Tibial nerve (tissue), 4 donors: Measurements from ENCODE around the gene PDE3B. TPM values are rescaled to one million over a fixed set of nuclear protein-coding genes. Genes with fewer than 3 reads are reported as not detected.

ENCODE experiments used
- DNase-seq, 2 donors: peaks; one replicate each; pipeline ENCODE4 v3.0.0-alpha.2; 2019; ENCODE audit warnings: low spot score in 2 of 2
- H3K27ac ChIP-seq, 4 donors: fragments of 200-600 bp; sonication (generic) in 3 of 4; one replicate each; pipeline ENCODE4 v1.5.1; 2017 to 2019; ENCODE audit warnings: mild to moderate bottlenecking in 1 of 4
- H3K27me3 ChIP-seq, 2 donors: fragments of 200-600 bp; sonication (generic) in 1 of 2; one replicate each; pipeline versions ENCODE4 v1.5.1 to v1.6.0; 2017 to 2019
- H3K36me3 ChIP-seq, 3 donors: fragments of 200-600 bp; sonication (generic); one replicate each; pipeline ENCODE4 v1.5.1; 2018 to 2019
- H3K4me1 ChIP-seq, 4 donors: fragments of 200-600 bp; sonication (generic) in 3 of 4; one replicate each; pipeline ENCODE4 v1.5.1; 2017 to 2019
- H3K4me3 ChIP-seq, 4 donors: fragments of 200-600 bp; sonication (generic) in 3 of 4; one replicate each; pipeline ENCODE4 v1.5.1; 2017 to 2019; ENCODE audit warnings: mild to moderate bottlenecking in 1 of 4, moderate library complexity in 1 of 4
- H3K9me3 ChIP-seq, 4 donors: fragments of 200-600 bp; sonication (generic) in 3 of 4; one replicate each; pipeline ENCODE4 v1.5.1; 2017 to 2019
- EP300 ChIP-seq, 2 donors: sonication (generic); formaldehyde crosslinking; IDR thresholded peaks; one replicate each; pipeline ENCODE4 v1.6.1; 2017; ENCODE audit warnings: antibody characterized with exemption in 2 of 2, mild to moderate bottlenecking in 1 of 2
- POLR2A ChIP-seq, 2 donors: fragments of 450-650 bp; IDR thresholded peaks; one replicate each; pipeline ENCODE4 v1.6.1; 2017; ENCODE audit warnings: antibody characterized with exemption in 2 of 2, mild to moderate bottlenecking in 2 of 2, moderate library complexity in 2 of 2
- WGBS, 2 donors: methylation state at CpG; one replicate each; pipeline ENCODE4 v1.1.5; 2018; 5-methylcytosine and 5-hydroxymethylcytosine counted together
- total RNA-seq, 4 donors: library from RNA; depleted of rRNA; stranded (reverse); fragments of >200 nt; gene quantifications; one replicate each; pipeline ENCODE4 v1.1.0, GENCODE V29; 2016
- TF ChIP-seq, protein P1 (sequence below), 5 experiments: fragments of 200-600 bp in 3 of 5; fragments of 450-650 bp in 2 of 5; sonication (generic) in 3 of 5; IDR thresholded peaks; one replicate each; pipeline ENCODE4 v1.5.1; 2016 to 2019; ENCODE audit warnings: antibody characterized with exemption in 5 of 5, mild to moderate bottlenecking in 3 of 5, moderate library complexity in 2 of 5

PDE3B gene
- total RNA-seq, 4 donors from 2014 or later, result 15.3 to 39.9 (median 26.4) TPM

DNA sequence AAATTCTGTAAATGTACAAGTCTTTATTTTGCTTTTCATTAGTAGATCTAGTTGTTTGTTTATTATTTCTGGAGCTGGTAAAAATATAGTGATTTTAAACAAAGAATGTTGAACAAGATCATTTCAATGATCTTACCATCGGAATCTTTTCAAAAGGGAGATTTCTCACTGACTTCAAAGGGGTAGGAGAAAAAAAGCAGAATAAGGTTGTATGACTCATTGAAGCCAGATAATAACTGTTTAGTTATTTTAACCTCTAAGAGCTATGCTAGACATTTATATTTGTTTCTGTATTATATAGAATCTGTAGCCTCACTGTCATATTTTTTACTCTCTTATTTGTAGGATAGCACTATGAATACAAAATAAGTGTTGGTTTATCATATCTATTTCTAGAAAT, 8.1 kb upstream of the PDE3B start:
- no peaks in the 10 kb centered on the region for H3K4me1 ChIP-seq
- H3K9me3 ChIP-seq, result no peaks in the 10 kb centered on the region
- H3K27me3 ChIP-seq, result peaks cover 0 to 4% of the 10 kb centered on the region in 2 donors
- no peak overlapping the region for H3K27ac ChIP-seq
- no peak for DNase-seq
- H3K36me3 ChIP-seq, result no peaks in the 10 kb centered on the region
- TF ChIP-seq EP300 (IDR thresholded peaks at IDR 0.05) (no peak), POLR2A (IDR thresholded peaks at IDR 0.05) (no peak)
- TF ChIP-seq, protein P1, sequence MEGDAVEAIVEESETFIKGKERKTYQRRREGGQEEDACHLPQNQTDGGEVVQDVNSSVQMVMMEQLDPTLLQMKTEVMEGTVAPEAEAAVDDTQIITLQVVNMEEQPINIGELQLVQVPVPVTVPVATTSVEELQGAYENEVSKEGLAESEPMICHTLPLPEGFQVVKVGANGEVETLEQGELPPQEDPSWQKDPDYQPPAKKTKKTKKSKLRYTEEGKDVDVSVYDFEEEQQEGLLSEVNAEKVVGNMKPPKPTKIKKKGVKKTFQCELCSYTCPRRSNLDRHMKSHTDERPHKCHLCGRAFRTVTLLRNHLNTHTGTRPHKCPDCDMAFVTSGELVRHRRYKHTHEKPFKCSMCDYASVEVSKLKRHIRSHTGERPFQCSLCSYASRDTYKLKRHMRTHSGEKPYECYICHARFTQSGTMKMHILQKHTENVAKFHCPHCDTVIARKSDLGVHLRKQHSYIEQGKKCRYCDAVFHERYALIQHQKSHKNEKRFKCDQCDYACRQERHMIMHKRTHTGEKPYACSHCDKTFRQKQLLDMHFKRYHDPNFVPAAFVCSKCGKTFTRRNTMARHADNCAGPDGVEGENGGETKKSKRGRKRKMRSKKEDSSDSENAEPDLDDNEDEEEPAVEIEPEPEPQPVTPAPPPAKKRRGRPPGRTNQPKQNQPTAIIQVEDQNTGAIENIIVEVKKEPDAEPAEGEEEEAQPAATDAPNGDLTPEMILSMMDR (IDR thresholded peaks at IDR 0.05), result no peak
- 47 to 62% methylated on average over 1 of the region's 1 CpG for WGBS, 2 donors
- H3K4me3 ChIP-seq, result no peak overlapping the region

DNA sequence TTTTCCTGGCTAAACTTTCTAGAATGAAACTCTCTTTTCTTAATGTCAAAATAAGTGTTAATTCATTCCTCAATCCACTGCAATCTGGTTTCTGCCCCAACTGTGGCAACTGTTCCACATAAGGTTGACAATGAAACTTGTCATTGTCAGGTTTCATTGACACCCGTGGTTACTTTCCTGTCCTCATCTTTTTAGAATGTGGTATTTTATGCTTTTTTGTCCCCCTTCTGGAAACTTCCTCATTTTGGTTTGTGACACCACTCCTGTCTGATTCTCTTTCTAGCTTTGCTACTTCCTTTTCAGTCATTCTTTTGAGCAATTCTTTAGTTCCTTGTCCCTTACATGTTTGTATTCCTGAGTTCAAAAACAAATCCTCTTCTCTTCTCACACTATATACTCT, 7.5 kb upstream of the PDE3B start:
- 46 to 63% methylated on average over 1 of the region's 1 CpG for WGBS, 2 donors
- no peak for DNase-seq
- Histone ChIP-seq H3K4me1 (no peaks in the 10 kb centered on the region), H3K9me3 (no peaks in the 10 kb centered on the region), H3K36me3 (no peaks in the 10 kb centered on the region), H3K27ac (no peak overlapping the region), H3K4me3 (no peak overlapping the region), H3K27me3 (peaks cover 0 to 4% of the 10 kb centered on the region in 2 donors)
- TF ChIP-seq POLR2A (IDR thresholded peaks at IDR 0.05) (no peak), EP300 (IDR thresholded peaks at IDR 0.05) (peak in 1 of 2 donors; percentile 45)

DNA sequence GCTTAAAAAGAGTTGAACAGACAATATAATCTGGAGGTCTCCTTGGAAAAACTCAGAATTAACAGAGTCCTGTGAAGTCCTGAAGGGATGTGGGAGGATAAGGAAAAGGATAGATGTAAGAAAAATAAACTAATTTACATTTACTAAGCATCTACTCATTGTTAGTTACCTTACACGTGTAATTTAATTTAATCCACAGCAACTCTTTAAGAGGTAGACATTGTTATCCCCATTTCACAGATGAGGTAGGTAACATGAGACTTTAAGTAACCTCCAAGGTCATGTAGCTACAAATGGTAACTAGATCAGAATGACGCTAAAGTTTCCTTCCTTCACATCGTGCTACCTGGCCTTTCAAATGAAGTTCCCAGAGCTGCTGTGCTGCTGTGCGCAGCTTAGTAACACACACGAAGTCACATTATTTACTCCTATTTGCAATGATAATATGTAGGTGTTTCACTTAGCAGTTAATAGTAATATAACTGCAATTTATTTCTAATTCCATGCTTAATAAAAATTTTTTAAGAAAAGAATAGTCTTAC, 5.7 kb upstream of the PDE3B start:
- no peaks in the 10 kb centered on the region for H3K9me3 ChIP-seq
- H3K4me3 ChIP-seq, result no peak overlapping the region
- H3K4me1 ChIP-seq, result peaks cover 0 to 3% (median 0%) of the 10 kb centered on the region in 4 donors
- peaks cover 0 to 5% of the 10 kb centered on the region in 2 donors for H3K27me3 ChIP-seq
- DNase-seq, result no peak
- WGBS, 2 donors, result 88 to 91% methylated on average over 5 of the region's 5 CpGs
- H3K36me3 ChIP-seq, result no peaks in the 10 kb centered on the region
- no peak overlapping the region for H3K27ac ChIP-seq
- TF ChIP-seq EP300 (IDR thresholded peaks at IDR 0.05), result no peak
- TF ChIP-seq POLR2A (IDR thresholded peaks at IDR 0.05), result no peak
- TF ChIP-seq, protein P1 (IDR thresholded peaks at IDR 0.05), result no peak

DNA sequence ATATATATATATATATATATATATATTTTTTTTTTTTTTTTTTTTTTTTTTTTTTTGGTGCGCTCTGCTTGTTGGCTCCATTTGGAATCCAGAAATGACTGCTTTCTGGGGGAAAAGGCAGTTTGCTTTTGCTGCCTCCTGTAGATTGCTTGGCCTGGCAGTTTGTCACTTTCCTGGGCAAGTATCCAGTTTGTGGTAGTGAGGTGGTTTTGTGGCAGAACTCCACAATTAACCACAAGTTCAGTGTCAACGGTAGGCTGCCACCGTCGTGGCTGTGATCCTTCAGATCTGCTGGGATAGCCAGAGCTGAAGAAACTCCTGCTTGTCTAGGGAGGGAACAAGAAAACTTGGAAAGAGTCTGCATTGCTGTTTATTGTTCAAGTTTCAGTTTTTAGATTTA, 5.0 kb upstream of the PDE3B start:
- Histone ChIP-seq H3K4me1 (peaks cover 0 to 7% (median 0%) of the 10 kb centered on the region in 4 donors), H3K27ac (no peak overlapping the region), H3K4me3 (no peak overlapping the region), H3K36me3 (no peaks in the 10 kb centered on the region), H3K9me3 (no peaks in the 10 kb centered on the region), H3K27me3 (peaks cover 0 to 9% of the 10 kb centered on the region in 2 donors)
- TF ChIP-seq EP300 (IDR thresholded peaks at IDR 0.05), result no peak
- WGBS, 2 donors, result 59 to 78% methylated on average over 4 of the region's 4 CpGs
- no peak for DNase-seq

DNA sequence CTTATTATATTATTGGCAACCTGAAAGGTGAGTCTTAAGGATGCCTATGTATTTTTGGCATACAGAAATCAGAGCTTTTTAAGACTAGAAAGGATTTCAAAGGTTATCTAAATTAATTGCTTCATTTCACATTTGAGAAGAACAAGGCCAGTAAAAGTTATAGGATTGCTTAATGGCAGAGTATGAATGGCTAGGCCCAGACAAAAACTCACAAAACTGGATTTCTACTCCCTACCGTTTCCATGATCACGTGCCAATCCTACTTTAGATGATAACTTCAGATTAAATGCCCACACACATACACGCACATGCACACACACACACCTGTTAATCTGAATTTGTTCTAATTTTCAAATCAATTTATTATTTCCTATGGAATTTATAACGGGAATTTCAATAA, 1.8 kb upstream of the PDE3B start:
- no peak for DNase-seq
- peaks cover 0 to 24% (median 2%) of the 10 kb centered on the region in 4 donors for H3K4me1 ChIP-seq
- no peak overlapping the region for H3K4me3 ChIP-seq
- H3K9me3 ChIP-seq, result no peaks in the 10 kb centered on the region
- peaks cover 0 to 34% of the 10 kb centered on the region in 2 donors for H3K27me3 ChIP-seq
- H3K36me3 ChIP-seq, result no peaks in the 10 kb centered on the region
- no peak for TF ChIP-seq POLR2A (IDR thresholded peaks at IDR 0.05)
- no peak overlapping the region for H3K27ac ChIP-seq
- whole genome bisulfite sequencing, 2 donors, result 92 to 93% methylated on average over 4 of the region's 4 CpGs

DNA sequence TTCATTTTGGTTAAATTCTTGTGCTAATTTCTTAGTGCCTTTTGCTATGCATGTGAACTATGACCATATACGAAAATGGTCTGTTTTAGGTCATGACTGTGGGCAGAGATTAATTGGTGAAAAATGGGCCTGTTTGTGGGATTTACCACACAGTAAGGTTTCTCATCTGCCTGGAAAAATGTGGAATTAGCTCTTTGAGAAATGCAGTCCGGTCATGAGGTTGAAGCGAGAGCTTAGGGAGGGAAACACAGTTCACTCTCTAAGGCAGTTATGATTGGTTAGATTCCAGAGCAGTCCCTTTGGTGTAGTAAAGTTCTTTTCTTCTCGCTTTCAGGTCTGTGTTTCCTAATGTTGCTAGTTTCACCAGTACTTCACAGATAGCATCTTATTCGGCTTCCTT, 1.2 kb upstream of the PDE3B start:
- peaks cover 0 to 34% of the 10 kb centered on the region in 2 donors for H3K27me3 ChIP-seq
- peaks cover 0 to 24% (median 2%) of the 10 kb centered on the region in 4 donors for H3K4me1 ChIP-seq
- 80 to 81% methylated on average over 5 of the region's 5 CpGs for WGBS, 2 donors
- no peaks in the 10 kb centered on the region for H3K9me3 ChIP-seq
- H3K36me3 ChIP-seq, result no peaks in the 10 kb centered on the region
- TF ChIP-seq, protein P1 (IDR thresholded peaks at IDR 0.05), result no peak
- H3K4me3 ChIP-seq, result no peak overlapping the region
- DNase-seq, result no peak
- no peak overlapping the region for H3K27ac ChIP-seq
